Glomerular visceral epithelial cell (primary cell): Measurements from ENCODE around the gene EDEM2.
A peak's percentile ranks its signal among the peaks of the same experiment; 100 is the strongest.
"Not testable (repeated sequence)": the region's sequence is repeated elsewhere in the genome, so short reads cannot be mapped to it uniquely, and the experiment has no call there.

ENCODE experiments used
- DNase-seq: peaks from one replicate; pipeline ENCODE4 v3.0.0-alpha.2; 2016; ENCODE audit errors: extremely low spot score

EDEM2 gene

DNA sequence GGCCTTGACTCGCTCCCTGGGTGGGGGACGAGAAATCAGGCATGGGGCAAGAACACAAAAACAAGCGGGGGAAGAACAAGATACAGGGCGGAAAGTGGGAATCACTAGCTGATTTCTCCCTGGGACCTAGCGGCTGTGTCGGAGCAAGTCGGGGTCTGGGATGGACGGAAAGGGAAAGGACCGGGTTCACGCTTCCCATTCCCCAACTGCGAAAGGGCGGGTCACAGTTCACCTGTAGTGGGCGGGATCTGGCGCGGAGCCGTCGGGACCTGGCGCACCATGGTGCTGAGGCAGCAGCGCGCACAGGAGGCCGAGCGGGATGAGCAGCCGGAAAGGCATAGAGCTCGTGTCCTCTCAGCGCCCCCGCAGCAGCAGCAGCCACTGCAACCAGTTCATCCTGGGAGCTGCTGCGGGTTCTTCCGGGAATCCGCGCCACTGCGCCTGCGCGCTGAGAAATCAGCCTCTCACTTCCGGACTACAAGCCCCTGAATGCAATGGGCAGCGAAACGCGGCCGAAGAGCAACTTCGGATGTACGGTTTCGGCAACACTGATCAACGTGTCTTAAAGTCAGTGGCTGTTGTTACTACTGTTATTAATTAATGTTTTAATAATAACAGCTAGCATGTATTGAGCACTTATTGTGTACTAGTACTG lies at the start of gene EDEM2:
Gene EDEM2, minus strand, starts transcription at position 417 of the 655 bp plus-strand sequence. Its CDS starts 78 bp downstream, at position 339.
- peak; percentile 99 for DNase-seq

DNA sequence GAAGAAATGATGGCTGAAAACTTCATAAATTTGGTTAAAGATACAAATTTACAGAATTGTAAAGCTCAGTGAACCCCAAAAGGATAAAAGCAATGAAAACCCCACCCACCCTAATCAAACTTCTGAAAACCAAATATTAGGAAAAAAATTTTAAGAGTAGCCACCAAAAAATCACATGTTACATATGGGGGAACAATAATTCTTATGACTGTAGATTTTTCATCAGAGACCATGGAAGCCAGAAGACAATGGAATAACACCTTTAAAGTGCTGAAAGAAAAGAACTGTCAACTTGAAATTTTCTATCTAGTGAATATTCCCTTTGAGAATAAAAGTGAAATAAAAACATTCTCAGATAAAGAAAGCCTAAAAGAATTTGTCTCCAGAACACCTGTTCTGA lies 49.2 kb upstream of the EDEM2 start:
- no peak for DNase-seq

GRCh38 chr20:35193031-35193791 lies 46.1 kb upstream of the EDEM2 start:
- DNase-seq: not testable (repeated sequence)

DNA sequence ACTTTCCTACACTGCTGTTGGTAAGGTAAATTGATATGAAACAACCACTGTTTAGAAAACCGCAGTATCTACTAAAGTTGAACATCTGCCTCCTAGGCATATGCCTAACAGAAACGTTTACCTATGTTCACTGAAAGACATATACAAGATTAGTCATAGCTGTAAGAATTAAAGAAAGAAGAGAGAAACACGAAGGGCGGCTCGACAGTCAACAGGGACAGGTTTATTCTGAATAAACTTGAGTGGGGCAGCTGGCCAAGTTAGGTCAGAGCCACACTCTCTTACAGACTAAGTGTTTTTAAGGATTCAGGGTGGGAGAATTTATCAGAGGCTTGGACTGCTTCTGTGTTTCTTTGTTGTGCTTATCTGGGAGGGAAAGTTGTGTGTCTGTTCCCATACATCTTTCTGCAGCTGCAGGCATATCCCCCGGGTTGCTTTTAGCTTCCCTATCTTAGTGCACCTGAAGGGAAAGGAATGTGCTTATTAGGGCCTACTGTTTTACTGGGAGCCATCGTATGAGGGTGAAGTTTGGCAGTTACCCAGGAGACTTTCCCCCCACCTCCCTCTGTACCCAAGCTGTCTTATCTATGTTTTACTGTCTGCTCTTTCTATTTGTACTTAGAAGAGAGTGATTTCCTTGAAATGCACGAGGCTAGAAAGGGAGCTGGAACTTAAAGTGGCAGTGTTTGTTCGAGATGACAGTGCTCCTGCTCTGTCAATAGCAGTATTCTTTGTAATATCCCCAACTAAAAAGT lies 45.2 kb upstream of the EDEM2 start:
- no peak for DNase-seq

DNA sequence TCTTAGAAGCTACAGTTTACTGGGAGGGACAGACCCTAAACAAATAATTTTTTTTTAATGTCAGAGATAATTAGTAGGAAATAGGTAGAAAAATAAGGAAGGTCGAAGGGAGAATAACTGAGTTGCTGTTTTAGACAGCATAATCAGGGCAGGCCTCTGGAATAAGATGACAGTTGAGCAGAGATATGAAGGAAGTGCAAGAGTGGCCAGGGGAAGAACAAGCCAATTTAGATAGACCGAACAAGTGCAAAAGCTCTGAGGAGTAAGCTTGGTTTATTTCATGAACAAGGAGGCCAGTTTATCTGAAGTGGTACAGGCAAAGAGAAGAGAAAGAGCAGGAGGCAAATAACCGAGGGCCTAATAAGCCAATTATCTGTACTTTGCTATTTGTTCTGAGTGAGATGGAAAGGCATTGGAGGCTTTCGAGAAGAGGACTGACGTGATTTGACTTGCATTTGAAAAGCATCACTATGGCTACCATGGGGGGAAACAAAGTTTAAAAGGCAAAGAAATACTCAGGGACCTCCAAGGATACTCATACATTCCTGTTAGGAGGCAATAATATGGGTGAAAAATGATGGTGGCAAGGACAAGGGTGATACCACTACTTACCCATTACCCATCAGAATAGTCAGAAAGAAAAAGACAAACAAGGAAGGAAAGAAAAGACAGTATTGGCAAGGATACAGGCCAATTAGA lies 44.4 kb upstream of the EDEM2 start:
- no peak for DNase-seq

- no peak for DNase-seq
Measured at GRCh38 chr20:35190556-35190955, 43.4 kb upstream of the EDEM2 start.

- DNase-seq: not testable (repeated sequence)
Measured at GRCh38 chr20:35189223-35189622, 42.1 kb upstream of the EDEM2 start.

DNA sequence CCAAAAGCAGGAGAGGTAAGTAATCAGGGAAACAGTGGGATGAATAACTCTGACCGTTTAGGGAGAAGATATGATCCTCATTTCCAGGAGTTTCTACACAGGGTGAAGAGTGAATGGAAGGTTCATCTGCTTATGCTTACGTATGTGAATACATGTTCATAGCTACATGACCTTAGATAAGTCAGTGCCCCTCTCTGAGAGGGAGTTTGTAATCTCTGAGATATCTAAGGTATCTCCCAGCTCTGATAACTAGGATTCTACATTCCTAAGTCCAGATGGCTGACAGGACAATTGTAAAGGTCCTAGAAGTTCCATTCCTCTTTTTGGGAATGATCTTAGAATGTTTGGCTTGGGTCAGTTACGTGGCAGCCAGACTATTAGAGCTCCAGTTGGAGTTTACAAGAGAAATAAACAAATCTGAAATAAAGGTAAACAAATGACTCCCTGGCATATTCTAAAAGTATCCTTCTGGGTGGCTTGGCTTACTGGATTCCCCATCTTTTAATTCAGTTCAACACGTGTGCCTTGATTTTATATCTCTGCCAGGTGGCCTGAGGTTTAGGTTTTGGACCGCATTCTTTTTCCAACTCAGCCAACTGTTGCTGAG lies 40.6 kb upstream of the EDEM2 start:
- DNase-seq: no peak

- not testable (repeated sequence) for DNase-seq
Measured at GRCh38 chr20:35186691-35187289, 39.7 kb upstream of the EDEM2 start.

GRCh38 chr20:35181731-35182130 lies 34.6 kb upstream of the EDEM2 start:
- DNase-seq: no peak

GRCh38 chr20:35180266-35180665 lies 33.1 kb upstream of the EDEM2 start:
- no peak for DNase-seq

GRCh38 chr20:35179292-35180212 lies 32.4 kb upstream of the EDEM2 start:
- no peak for DNase-seq

DNA sequence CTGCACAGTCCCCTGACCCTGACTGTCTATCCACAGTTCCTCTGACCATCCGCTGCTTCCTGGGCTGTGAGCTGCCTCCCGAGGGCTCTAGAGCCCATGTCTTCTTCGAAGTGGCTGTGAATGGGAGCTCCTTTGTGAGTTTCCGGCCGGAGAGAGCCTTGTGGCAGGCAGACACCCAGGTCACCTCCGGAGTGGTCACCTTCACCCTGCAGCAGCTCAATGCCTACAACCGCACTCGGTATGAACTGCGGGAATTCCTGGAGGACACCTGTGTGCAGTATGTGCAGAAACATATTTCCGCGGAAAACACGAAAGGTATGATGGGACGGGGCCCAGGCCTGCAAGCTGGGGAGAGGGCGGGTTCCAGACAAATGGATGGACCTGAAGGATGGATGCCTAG lies 29.0 kb upstream of the EDEM2 start:
- no peak for DNase-seq

DNA sequence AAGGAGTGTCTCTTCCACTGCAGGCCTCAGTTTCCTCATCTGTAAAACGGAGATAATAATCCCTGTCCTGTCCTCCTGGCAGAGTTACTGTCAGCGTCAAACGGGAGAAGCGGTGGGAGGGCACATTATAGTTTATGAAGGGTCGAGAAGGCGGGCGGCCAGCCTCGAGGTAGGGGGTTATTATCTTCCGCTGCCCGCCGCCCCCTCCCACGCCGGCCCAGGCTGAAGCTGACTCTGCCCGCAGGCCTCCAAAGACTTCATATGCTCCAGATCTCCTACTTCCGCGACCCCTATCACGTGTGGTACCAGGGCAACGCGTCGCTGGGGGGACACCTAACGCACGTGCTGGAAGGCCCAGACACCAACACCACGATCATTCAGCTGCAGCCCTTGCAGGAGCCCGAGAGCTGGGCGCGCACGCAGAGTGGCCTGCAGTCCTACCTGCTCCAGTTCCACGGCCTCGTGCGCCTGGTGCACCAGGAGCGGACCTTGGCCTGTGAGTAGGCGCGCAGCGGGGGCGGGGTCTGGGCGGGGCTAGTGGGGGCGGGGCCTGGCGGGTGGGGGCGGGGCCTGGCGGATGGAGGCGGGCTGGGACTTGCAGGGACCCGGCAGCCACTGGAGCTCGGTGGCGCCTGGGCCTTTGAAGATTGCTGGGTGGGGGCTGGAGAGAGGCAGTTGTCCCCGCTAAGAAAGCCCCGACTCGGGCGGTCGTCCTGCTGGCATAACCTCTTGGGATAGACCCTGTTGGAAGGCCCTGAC lies 27.5 kb upstream of the EDEM2 start:
- DNase-seq: no peak

GRCh38 chr20:35173576-35174192 lies 26.5 kb upstream of the EDEM2 start:
- no peak for DNase-seq

DNA sequence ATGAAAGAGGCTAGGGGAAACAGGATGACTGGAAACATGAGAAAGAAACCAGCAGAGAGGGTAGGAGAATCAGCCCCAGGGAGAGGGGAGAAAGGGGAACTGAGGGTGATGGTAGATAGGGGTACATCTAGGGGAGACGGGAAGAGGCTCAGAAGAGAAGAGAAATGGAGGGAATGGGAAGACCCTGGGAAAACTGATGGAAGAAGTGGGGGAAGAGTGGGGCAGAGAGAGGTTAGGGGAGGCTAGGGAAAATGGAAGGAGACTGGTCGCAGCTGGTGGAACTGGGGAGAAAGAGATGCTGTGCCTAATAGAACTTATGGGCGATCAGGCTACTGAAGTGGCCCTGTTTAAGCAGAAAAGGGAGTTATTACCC lies 25.3 kb upstream of the EDEM2 start:
- DNase-seq: no peak

- DNase-seq: peak; percentile 98
Measured at GRCh38 chr20:35171753-35172433, 24.8 kb upstream of the EDEM2 start, which contains the start of gene PROCR. PROCR (plus strand) TSS chr20:35172072; CDS start chr20:35172155, 83 bp downstream.

GRCh38 chr20:35171438-35171752 lies 24.3 kb upstream of the EDEM2 start:
- DNase-seq: no peak
